MM.1S (cell line): ENCODE data around the gene SNX25.
"Not testable (repeated sequence)": the region's sequence is repeated elsewhere in the genome, so short reads cannot be mapped to it uniquely, and the experiment has no call there.

ENCODE experiments used
- EZH2 ChIP-seq: fragments of 300-600 bp; sonication (generic); optimal IDR thresholded peaks from 2 replicates; pipeline ENCODE3; 2017; ENCODE audit warnings: low read depth, mild to moderate bottlenecking, antibody characterized with exemption, low read length, mixed read lengths
- EZH2phosphoT487 ChIP-seq: fragments of 300-600 bp; sonication (generic); IDR thresholded peaks from 2 replicates; pipeline ENCODE4 v1.6.1; 2018; ENCODE audit warnings: antibody characterized with exemption, low read length
- TF ChIP-seq, protein P1 (sequence below): fragments of 300-600 bp; sonication (generic); IDR thresholded peaks from 2 replicates; pipeline ENCODE4 v1.5.1; 2016; ENCODE audit warnings: antibody characterized with exemption, low read length, mixed read lengths

DNA sequence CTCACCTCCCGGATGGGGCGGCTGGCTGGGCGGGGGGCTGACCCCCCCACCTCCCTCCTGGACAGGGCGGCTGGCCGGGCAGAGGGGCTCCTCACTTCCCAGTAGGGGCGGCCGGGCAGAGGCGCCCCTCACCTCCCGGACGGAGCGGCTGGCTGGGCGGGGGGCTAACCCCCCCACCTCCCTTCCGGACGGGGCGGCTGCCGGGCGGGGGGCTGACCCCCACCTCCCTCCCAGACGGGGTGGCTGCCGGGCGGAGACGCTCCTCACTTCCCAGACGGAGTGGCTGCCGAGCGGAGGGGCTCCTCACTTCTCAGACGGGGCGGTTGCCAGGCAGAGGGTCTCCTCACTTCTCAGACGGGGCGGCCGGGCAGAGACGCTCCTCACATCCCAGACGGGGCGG is 31.1 kb downstream of the SNX25 start:
- TF ChIP-seq, protein P1, sequence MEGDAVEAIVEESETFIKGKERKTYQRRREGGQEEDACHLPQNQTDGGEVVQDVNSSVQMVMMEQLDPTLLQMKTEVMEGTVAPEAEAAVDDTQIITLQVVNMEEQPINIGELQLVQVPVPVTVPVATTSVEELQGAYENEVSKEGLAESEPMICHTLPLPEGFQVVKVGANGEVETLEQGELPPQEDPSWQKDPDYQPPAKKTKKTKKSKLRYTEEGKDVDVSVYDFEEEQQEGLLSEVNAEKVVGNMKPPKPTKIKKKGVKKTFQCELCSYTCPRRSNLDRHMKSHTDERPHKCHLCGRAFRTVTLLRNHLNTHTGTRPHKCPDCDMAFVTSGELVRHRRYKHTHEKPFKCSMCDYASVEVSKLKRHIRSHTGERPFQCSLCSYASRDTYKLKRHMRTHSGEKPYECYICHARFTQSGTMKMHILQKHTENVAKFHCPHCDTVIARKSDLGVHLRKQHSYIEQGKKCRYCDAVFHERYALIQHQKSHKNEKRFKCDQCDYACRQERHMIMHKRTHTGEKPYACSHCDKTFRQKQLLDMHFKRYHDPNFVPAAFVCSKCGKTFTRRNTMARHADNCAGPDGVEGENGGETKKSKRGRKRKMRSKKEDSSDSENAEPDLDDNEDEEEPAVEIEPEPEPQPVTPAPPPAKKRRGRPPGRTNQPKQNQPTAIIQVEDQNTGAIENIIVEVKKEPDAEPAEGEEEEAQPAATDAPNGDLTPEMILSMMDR, result not testable (repeated sequence)
- TF ChIP-seq EZH2, EZH2phosphoT487: not testable (repeated sequence)
